Stimulated activated CD8-positive, alpha-beta memory T cell treated with anti-CD3 and anti-CD28 coated beads, Interleukin-7, amount 100 ng/mL, for 48 hours (primary cell): Measurements from ENCODE around the gene SAP30BP.

Experiments used
- DNase-seq, 2 donors: peaks; one replicate each; pipeline ENCODE4 v3.0.0-alpha.2; 2020; ENCODE audit warnings: low read depth in 1 of 2; ENCODE audit errors: extremely low read depth in 1 of 2

SAP30BP gene

GRCh38 chr17:75736173-75736835 is 69.2 kb downstream of the SAP30BP start:
- DNase-seq: no peak

DNA sequence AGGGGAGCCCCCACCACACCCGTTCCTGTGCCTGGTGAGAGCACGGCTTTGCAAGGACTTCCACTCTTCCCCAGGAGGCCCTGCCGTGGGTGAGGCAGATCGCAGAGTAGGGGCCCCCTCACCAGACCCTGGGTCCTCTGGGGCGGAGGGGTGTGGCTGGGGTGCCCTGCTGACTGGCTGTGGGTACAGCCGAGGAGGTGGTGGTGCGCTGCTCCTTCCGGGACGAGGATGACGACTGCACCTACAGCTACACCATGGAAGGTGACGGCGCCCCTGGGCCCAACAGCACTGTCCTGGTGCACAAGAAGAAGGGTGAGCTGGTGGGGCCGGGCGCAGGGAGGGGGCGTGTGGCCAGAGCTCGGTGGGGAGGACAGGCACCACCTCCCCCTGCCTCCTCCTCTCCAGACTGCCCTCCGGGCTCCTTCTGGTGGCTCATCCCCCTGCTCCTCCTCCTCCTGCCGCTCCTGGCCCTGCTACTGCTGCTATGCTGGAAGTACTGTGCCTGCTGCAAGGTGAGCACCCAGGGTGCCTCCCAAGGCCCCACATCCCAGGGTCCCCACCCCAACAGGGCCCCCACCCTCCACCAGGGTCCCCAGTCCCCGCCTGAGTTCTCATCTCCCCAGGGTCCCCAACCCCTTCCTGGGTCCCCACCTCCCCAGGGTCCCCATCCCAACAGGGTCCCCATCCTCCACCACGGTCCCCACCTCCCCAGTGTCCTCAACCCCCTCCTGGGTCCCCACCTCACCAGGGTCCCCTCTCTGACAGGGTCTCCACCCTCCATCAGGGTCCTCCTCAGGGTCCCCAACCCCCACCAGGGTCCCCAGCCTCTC is 70.2 kb downstream of the SAP30BP start:
- DNase-seq: no peak

- DNase-seq: peak in 1 of 2 donors; percentile 27
Observed at GRCh38 chr17:75738218-75738802, 71.2 kb downstream of the SAP30BP start.

DNA sequence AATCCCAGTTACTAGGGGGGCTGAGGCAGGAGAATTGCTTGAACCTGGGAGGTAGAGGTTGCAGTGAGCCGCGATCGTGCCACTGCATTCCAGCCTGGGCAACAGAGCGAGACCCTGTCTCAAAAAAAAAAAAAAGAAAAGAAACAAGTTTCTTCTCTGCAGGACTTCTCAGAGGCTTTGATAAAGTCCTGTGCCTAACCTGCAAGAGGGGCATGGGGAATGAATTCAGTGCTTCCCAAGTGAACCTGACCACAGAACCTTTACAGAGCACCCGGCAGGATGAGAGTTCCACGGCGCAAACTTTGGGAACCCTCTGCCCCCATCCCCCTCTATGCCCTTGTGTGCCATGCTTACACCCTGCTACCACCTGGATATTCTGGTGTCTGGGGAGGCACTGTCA is 72.0 kb downstream of the SAP30BP start:
- DNase-seq: no peak

- DNase-seq: no peak
Observed at GRCh38 chr17:75739801-75740200, 72.7 kb downstream of the SAP30BP start.

DNA sequence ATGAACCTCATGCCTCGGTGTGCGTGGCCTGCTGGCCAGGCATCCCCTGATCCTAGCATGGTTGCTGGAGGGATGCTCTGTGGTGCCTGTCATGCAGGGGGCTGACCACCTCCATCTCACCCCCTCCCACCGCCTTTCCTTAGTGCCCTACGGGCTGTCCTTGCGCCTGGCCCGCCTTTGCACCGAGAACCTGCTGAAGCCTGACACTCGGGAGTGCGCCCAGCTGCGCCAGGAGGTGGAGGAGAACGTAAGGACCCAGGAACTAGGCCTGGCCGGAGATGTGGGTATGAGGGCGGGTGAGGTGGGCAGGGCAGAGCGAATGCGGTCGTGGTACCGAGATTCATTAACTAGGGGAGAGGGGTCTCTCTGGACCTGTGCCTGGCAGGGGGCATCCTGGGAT is 73.1 kb downstream of the SAP30BP start:
- DNase-seq: no peak

- no peak for DNase-seq
Observed at GRCh38 chr17:75740631-75741077, 73.5 kb downstream of the SAP30BP start.

- no peak for DNase-seq
Observed at GRCh38 chr17:75742337-75742736, 75.2 kb downstream of the SAP30BP start.

- DNase-seq: no peak
Observed at GRCh38 chr17:75743625-75744206, 76.6 kb downstream of the SAP30BP start.

DNA sequence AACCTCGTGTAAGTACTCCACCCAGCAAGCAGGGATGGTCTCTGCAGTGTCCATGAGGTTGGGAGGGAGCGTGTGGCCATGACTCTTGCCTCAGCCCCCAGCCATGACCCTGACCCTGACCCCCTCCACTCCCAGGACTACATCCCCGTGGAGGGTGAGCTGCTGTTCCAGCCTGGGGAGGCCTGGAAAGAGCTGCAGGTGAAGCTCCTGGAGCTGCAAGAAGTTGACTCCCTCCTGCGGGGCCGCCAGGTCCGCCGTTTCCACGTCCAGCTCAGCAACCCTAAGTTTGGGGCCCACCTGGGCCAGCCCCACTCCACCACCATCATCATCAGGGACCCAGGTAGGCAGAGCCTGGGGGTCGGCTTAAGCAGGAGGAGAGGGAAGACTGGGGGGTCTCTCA is 81.6 kb downstream of the SAP30BP start:
- DNase-seq: no peak

GRCh38 chr17:75749545-75750389 is 82.6 kb downstream of the SAP30BP start:
- DNase-seq: peak; percentile 70 to 79

DNA sequence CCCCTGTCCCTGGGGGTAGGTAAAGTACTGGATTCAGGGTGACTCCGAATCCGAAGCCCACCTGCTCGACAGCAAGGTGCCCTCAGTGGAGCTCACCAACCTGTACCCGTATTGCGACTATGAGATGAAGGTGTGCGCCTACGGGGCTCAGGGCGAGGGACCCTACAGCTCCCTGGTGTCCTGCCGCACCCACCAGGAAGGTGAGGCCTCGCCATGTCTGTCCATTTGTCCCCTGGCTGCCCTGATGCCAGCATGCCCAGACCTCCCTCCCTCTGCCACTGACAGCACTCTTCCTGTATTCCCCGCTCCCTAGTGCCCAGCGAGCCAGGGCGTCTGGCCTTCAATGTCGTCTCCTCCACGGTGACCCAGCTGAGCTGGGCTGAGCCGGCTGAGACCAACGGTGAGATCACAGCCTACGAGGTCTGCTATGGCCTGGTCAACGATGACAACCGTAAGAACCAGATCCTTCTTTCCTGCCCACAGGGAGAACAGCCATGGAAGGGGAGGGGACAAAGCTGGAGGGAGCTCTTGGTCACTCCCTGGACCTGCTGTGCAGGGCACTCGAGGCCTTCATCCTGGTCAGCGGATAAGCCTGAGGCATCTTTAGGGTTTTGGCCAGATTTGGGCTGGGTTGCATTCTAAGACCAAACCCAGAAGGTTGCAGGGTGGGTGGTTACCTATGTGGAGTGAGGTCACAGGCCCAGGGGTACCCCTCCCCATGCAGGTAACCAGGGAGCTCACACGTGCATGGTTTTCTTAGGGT is 83.7 kb downstream of the SAP30BP start:
- DNase-seq: no peak

- no peak for DNase-seq
Observed at GRCh38 chr17:75751676-75752404, 84.7 kb downstream of the SAP30BP start.

DNA sequence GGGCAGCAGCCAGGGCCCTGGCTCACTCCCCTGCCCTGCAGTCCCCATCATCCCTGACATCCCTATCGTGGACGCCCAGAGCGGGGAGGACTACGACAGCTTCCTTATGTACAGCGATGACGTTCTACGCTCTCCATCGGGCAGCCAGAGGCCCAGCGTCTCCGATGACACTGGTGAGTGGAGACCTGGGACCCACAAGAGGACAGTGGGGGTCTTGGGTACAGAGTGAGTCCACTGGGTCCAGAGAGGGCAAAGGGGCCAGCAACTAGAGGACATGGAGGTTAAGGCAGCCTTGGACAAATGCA is 85.2 kb downstream of the SAP30BP start:
- DNase-seq: no peak

- DNase-seq: no peak
Observed at GRCh38 chr17:75752802-75753513, 85.8 kb downstream of the SAP30BP start.

DNA sequence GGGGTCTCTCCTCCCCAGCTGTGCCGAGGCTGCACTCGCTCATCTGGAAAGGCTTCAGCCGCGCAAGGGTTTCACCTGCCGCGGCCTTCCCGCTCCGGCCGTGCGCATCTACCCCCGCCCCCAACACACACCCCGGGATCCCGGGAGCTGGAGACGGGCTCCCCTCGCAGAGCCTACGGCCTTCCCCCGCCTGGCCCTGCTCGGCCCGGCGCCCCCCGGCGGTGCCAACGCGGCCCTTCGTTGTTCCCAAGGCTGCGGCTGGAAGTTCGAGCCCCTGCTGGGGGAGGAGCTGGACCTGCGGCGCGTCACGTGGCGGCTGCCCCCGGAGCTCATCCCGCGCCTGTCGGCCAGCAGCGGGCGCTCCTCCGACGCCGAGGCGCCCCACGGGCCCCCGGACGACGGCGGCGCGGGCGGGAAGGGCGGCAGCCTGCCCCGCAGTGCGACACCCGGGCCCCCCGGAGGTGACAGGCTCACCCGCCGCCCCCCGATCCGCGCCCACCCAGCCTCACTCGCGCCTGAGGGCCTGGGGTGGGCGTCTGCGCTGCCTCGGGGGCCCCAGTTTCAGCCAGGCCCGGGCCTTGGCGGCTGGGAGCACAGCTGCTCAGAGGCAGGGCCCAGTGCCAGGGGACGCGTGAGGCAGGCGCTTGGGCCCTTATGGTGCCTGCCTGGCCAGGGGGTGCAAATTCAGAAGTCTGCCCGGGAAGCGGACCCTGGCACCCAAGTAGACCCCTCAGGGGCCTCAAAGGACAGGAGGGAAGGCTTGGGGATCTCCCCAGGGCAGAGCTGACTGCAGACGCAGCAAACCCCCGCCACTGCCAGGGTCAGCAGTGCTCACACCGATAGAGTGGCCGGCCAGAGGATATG is 86.6 kb downstream of the SAP30BP start:
- peak; percentile 44 to 52 for DNase-seq

DNA sequence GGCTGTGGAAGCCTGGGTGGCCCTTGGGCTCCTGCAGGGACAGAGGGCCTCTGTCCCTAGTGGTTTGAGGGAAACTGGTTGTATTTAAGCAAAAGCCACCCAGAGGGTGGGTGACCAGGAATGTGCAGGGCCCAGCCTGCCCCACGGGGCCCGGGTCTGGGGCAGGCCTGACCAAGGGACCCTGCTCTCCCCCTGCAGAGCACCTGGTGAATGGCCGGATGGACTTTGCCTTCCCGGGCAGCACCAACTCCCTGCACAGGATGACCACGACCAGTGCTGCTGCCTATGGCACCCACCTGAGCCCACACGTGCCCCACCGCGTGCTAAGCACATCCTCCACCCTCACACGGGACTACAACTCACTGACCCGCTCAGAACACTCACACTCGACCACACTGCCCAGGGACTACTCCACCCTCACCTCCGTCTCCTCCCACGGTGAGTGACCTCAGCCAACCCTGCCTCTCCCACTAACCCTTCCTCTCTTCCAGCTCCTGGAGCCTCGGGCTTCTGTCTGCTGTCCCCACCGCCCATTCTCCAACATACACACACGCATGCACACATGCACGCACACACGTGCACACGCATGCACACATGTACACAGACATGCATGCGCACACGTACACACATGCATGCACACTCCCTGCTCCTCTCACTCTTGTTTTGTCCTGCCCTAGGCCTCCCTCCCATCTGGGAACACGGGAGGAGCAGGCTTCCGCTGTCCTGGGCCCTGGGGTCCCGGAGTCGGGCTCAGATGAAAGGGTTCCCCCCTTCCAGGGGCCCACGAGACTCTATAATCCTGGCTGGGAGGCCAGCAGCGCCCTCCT is 87.5 kb downstream of the SAP30BP start:
- DNase-seq: no peak
